ENCODE measurements around the gene SGTA.

- no peak for TF ChIP-seq ELK1 (IDR thresholded peaks at IDR 0.05; ENCODE audit: borderline replicate concordance, low read depth, low read length)
- TF ChIP-seq POLR2A (IDR thresholded peaks at IDR 0.05; ENCODE audit: low read depth, low read length), result no peak
- no peak for TF ChIP-seq RAD21 (IDR thresholded peaks at IDR 0.05; ENCODE audit: low read length)
Measured at GRCh38 chr19:2808129-2808941, 25.3 kb upstream of the SGTA start.

Data from IMR-90 (cell line).